ENCODE measurements around the gene TRIM26. TPM values are rescaled to one million over a fixed set of nuclear protein-coding genes. Genes with fewer than 3 reads are reported as not detected.

TRIM26 gene
- total and polyA plus RNA-seq, 2 donors (not counting 1 experiment from before 2014, with no cell fraction given) = 49.5 to 73.2 TPM

DNA sequence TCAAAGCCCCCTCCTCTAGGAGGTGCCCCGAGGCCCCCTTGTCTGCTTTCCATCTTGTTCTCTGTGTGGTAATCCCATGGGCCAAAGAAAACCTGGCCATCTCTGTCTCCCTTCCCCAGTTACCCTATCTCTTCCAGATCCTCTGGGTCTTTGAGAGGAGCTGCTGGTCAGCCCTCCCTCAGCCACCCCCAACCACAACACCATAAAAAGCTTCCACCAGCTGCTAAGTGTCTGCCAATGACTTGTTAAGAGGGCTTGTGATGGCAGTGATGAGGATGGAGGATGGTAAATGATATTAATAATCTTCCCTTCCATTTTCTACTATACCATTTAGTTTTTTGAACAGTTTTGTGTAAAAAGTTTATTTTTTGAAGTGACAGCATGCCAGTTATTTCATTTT is 17.3 kb downstream of the TRIM26 start:
- ChIA-PET CTCF (interaction anchor here (1.0 to 1.2 kb wide), 2 partner anchors 9 to 23 kb away, joined by 3 read pairs; no protein-coding TSS in a partner anchor), POLR2A (no interaction called here)
- Histone ChIP-seq H3K4me2 (replicated peaks; ENCODE audit: low read depth, low read length, poor library complexity, severe bottlenecking) (no peak overlapping the region), H3K27me3 (replicated peaks in 1 of 4; ENCODE audit: control extremely low read depth in 1 of 4, control insufficient read depth in 3 of 4, insufficient read depth in 4 of 4, low read length in 3 of 4) (no peaks in the 10 kb centered on the region), H3K9ac (ENCODE audit: low read length) (no peak overlapping the region), H3K79me2 (ENCODE audit: control insufficient read depth, insufficient read depth, low read length) (peaks cover 37% of the 10 kb centered on the region), H3K4me3 (ENCODE audit: control extremely low read depth in 1 of 5, extremely low read depth in 1 of 5, insufficient read depth in 1 of 5, low read depth in 2 of 5, low read length in 4 of 5) (no peak overlapping the region), H4K20me1 (ENCODE audit: control insufficient read depth, insufficient read depth, low read length, poor library complexity, severe bottlenecking) (peaks cover 52% of the 10 kb centered on the region), H3K4me1 (ENCODE audit: control insufficient read depth in 2 of 2, insufficient read depth in 2 of 2, low read length in 2 of 2) (peaks cover 8 to 12% of the 10 kb centered on the region in 2 donors), H2AFZ (ENCODE audit: insufficient read depth, low read depth, low read length, poor library complexity, severe bottlenecking) (no peak overlapping the region), H3K9me3 (ENCODE audit: control extremely low read depth in 1 of 3, control insufficient read depth in 2 of 3, insufficient read depth in 1 of 3, low read length in 2 of 3) (no peaks in the 10 kb centered on the region), H3K27ac (ENCODE audit: low read length in 2 of 2) (no peak overlapping the region), H3K36me3 (replicated peaks in 1 of 2; ENCODE audit: control extremely low read depth in 1 of 2, control insufficient read depth in 1 of 2, extremely low read depth in 1 of 2, insufficient read depth in 2 of 2, low read length in 1 of 2) (peaks cover 3 to 86% of the 10 kb centered on the region in 2 experiments)
- H3K4me3 Mint-ChIP-seq = no peak overlapping the region
- DNase-seq (no peak), ATAC-seq (ENCODE audit: low read depth) (no peak)
- peaks cover 15% of the 10 kb centered on the region for H3K4me1 Mint-ChIP-seq
- TF ChIP-seq, protein P1, sequence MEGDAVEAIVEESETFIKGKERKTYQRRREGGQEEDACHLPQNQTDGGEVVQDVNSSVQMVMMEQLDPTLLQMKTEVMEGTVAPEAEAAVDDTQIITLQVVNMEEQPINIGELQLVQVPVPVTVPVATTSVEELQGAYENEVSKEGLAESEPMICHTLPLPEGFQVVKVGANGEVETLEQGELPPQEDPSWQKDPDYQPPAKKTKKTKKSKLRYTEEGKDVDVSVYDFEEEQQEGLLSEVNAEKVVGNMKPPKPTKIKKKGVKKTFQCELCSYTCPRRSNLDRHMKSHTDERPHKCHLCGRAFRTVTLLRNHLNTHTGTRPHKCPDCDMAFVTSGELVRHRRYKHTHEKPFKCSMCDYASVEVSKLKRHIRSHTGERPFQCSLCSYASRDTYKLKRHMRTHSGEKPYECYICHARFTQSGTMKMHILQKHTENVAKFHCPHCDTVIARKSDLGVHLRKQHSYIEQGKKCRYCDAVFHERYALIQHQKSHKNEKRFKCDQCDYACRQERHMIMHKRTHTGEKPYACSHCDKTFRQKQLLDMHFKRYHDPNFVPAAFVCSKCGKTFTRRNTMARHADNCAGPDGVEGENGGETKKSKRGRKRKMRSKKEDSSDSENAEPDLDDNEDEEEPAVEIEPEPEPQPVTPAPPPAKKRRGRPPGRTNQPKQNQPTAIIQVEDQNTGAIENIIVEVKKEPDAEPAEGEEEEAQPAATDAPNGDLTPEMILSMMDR (IDR thresholded peaks at IDR 0.05) = no peak
- TF ChIP-seq EZH2 (IDR thresholded peaks at IDR 0.05; ENCODE audit: borderline replicate concordance, insufficient read depth, low read depth, low read length, poor library complexity, severe bottlenecking) = no peak
- WGBS (ENCODE audit: insufficient coverage) = 100% methylated on average over 1 of the region's 1 CpG
- H3K27me3 Mint-ChIP-seq = no peaks in the 10 kb centered on the region
- intact Hi-C loops (cut with micrococcal nuclease) = no loop called here
- no peaks in the 10 kb centered on the region for H3K9me3 Mint-ChIP-seq (ENCODE audit: insufficient read depth)
- H3K27ac Mint-ChIP-seq = no peak overlapping the region

DNA sequence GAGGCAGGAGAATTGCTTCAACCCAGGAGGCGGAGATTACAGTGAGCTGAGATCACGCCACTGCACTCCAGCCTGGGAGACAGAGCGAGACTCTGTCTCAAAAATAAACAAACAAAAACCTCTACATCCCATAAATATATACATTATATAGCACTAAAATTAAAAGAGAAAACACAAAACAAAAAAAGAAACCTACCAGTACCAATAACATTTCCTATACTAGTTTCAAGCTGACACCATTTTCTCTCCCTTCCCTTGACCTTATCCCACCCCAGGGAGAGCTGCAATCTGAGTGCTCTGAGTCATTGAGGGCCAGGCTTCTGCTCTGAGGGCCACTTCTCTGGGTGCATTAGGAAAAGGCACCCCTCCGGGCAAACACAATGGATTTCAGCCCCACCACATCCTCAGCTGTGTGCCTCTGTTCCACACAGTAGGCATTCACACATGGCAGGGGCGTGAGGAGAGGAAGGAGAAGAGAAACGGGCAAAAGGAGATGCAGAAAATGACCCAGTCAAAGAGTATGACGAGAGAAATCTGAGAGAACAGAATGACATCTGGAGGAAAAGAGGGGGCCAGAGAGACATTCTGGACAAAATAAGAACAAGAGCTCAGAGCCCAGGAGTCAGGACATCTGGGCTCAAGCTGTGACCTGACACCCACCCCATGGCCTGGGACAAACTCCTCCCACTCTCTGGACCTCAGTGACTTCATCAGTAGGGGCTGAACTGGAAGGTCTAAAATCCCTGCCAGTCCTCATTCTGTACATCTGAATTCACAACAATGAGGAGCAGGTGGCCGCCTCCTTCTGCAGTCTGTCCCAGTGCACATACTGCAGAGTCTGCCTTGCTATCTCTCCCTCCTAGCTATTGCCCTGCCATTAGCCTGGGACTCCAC is 18.2 kb downstream of the TRIM26 start:
- Mint-ChIP-seq H3K9me3 (ENCODE audit: insufficient read depth) (no peaks in the 10 kb centered on the region), H3K4me3 (no peak overlapping the region), H3K27me3 (no peaks in the 10 kb centered on the region), H3K4me1 (peaks cover 6% of the 10 kb centered on the region), H3K27ac (peak overlapping the region; percentile 46)
- peaks cover 28% of the 10 kb centered on the region for H3K79me2 ChIP-seq (ENCODE audit: control insufficient read depth, insufficient read depth, low read length)
- H3K27me3 ChIP-seq (replicated peaks in 1 of 4; ENCODE audit: control extremely low read depth in 1 of 4, control insufficient read depth in 3 of 4, insufficient read depth in 4 of 4, low read length in 3 of 4) = no peaks in the 10 kb centered on the region
- no peak for ATAC-seq (ENCODE audit: low read depth)
- peaks cover 48% of the 10 kb centered on the region for H4K20me1 ChIP-seq (ENCODE audit: control insufficient read depth, insufficient read depth, low read length, poor library complexity, severe bottlenecking)
- peak overlapping the region in 1 of 2 donors; percentile 25 for H3K27ac ChIP-seq (ENCODE audit: low read length in 2 of 2)
- no peak overlapping the region for H2AFZ ChIP-seq (ENCODE audit: insufficient read depth, low read depth, low read length, poor library complexity, severe bottlenecking)
- intact Hi-C loops (cut with micrococcal nuclease) = no loop called here
- 95% methylated on average over 6 of the region's 8 CpGs for WGBS (ENCODE audit: insufficient coverage)
- peaks cover 9 to 87% of the 10 kb centered on the region in 2 experiments for H3K36me3 ChIP-seq (replicated peaks in 1 of 2; ENCODE audit: control extremely low read depth in 1 of 2, control insufficient read depth in 1 of 2, extremely low read depth in 1 of 2, insufficient read depth in 2 of 2, low read length in 1 of 2)
- no peak overlapping the region for H3K4me3 ChIP-seq (ENCODE audit: control extremely low read depth in 1 of 5, extremely low read depth in 1 of 5, insufficient read depth in 1 of 5, low read depth in 2 of 5, low read length in 4 of 5)
- CTCF ChIA-PET = interaction anchor here (1.0 kb wide), 1 partner anchor 24 kb away, joined by 3 read pairs; no protein-coding TSS in a partner anchor
- POLR2A ChIA-PET = no interaction called here
- TF ChIP-seq, protein P1 (IDR thresholded peaks at IDR 0.05) = no peak
- H3K4me2 ChIP-seq (replicated peaks; ENCODE audit: low read depth, low read length, poor library complexity, severe bottlenecking) = no peak overlapping the region
- H3K9me3 ChIP-seq (ENCODE audit: control extremely low read depth in 1 of 3, control insufficient read depth in 2 of 3, insufficient read depth in 1 of 3, low read length in 2 of 3) = no peaks in the 10 kb centered on the region
- DNase-seq = no peak
- H3K4me1 ChIP-seq (ENCODE audit: control insufficient read depth in 2 of 2, insufficient read depth in 2 of 2, low read length in 2 of 2) = peaks cover 0 to 3% of the 10 kb centered on the region in 2 donors
- H3K9ac ChIP-seq (ENCODE audit: low read length) = no peak overlapping the region

Data from B cell (primary cell).